NCI-H2171 treated with DMSO at 0.1 percent for 48 hours (cell line): ENCODE data around the gene CNTNAP3.
"Not testable (repeated sequence)": the region's sequence is repeated elsewhere in the genome, so short reads cannot be mapped to it uniquely, and the experiment has no call there.

Experiments
- DNase-seq: peaks from one replicate; lab custom pipeline; 2025; lab: John Stamatoyannopoulos, UW

The CNTNAP3 gene

DNA sequence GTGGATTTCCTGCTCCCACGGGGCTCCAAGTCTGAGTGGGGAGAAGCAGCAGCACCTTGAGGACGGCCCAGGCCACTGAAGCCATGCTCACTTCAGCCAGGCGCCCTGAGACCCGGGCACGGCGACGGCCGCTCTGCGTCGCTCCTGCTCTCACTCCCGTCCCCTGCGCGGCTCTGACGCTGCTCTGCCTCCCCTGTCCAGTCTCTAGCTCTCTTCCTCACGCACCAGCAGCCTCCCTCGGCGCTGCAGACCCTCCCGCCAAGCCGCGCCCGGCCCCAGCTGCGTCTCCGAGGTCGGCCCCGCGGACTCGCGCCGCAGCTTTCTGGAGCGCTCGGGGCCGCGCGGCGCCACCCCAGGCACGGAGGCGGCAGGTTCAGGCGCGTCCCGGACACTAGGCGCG is at the start of gene CNTNAP3:
CNTNAP3 (minus strand) TSS at position 188 of the 400 bp plus-strand sequence; CDS start at position 85, 103 bp downstream.
- DNase-seq, result not testable (repeated sequence)

GRCh38 chr9:39279995-39280394 is 8.0 kb downstream of the CNTNAP3 start:
- not testable (repeated sequence) for DNase-seq

DNA sequence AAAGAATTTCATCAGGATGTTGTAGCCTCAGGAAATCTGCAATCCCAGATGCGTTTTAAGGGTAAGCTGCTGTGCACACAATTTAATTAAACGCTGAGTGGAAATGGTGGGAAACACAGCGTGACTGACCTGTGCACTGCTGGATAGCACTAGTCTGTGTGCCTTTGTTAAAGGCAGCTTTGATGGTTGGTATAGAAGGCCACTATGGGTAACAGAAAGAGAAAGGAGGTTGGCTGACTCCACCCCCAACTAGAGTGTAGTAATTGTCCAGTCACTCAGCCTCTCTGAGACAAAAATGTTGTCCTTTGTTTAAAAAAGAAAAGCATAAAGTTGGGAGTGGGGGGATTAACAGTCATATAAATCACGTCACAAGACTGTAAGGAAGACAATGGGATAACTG is 45.5 kb downstream of the CNTNAP3 start:
- DNase-seq, result not testable (repeated sequence)

GRCh38 chr9:39232130-39232991 is 55.6 kb downstream of the CNTNAP3 start:
- not testable (repeated sequence) for DNase-seq

DNA sequence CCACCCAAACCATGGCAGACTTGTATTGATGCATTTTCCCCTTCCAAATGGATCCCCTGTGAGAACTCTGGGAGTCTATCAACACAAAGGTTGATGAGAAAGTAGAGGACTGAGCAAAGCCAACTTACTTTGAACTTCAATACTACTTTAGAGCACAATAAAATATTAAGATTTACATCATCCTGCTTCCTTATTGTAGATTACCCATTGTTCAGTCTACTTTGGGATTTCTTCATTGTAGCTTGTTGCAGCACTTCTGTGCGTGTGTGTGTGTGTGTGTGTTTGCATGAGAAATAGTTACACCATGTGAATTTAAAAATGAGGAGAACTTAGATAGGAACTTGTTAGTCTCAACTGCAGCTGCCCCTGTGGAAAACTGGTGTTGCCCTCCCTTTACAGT is 72.0 kb downstream of the CNTNAP3 start:
- not testable (repeated sequence) for DNase-seq

GRCh38 chr9:39209773-39210172 is 78.2 kb downstream of the CNTNAP3 start:
- DNase-seq, result not testable (repeated sequence)

- not testable (repeated sequence) for DNase-seq
These were observed 81.3 kb downstream of the CNTNAP3 start for GRCh38 chr9:39206643-39207042.

- DNase-seq, result not testable (repeated sequence)
These were observed 82.1 kb downstream of the CNTNAP3 start for GRCh38 chr9:39205842-39206241.

- DNase-seq, result not testable (repeated sequence)
These were observed 87.6 kb downstream of the CNTNAP3 start for GRCh38 chr9:39200412-39200811.

GRCh38 chr9:39198000-39198709 is 89.8 kb downstream of the CNTNAP3 start:
- not testable (repeated sequence) for DNase-seq

- not testable (repeated sequence) for DNase-seq
These were observed 116.6 kb downstream of the CNTNAP3 start for GRCh38 chr9:39171370-39171769.

DNA sequence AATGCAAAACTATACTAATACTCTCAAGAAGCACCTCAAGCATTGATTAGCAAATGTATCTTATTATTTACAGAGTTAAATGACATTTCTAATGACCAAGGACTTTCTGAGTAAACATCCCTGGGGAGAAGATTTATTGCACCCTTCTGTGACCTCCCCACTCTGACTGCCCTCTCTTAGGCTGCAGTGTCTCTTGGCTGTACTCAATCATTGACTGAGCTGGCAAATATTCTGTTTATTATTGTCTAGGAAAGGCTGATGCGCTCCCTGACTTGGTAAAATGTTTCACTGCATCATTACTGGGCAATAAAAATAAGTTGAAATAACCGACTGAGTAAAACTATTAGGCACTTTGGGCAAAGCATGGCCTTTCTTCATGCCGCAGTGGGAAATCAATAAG is 130.3 kb downstream of the CNTNAP3 start:
- DNase-seq, result not testable (repeated sequence)

DNA sequence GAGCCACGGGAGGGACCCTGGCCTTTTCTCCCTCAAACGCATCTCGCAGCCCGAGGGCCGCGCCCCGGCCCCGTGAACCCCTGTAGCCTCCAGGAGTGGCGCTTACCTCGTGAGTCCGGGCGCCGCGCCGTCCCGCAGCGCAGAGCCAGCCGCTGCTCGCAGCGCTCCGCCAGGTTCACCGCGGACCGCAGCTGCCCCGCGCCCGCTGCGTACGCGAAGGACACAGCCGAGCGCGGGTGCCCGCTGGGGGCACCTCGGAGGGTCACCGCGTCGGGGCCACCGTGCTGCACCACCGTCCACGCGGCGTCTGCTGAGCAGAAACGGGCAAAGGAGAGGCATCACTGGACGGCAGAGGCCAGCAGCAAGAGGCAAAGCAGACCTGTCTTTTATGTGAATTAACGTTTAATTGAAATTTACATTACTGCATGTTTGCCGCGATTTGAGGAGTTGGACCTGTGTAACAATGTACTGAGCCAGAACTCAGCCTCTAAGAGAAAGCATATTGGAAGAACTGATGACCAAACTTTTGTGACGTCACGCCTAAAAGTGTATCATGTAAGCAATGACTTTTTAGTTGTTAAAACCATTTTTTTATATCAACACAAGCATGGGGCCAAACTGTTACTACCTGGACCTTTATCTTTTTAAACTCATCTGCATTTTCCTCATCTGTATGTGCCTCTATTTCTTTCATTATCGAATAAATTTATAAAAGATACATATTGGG is 155.0 kb downstream of the CNTNAP3 start:
- not testable (repeated sequence) for DNase-seq

GRCh38 chr9:39121401-39121800 is 166.6 kb downstream of the CNTNAP3 start:
- DNase-seq, result peak; percentile 28

DNA sequence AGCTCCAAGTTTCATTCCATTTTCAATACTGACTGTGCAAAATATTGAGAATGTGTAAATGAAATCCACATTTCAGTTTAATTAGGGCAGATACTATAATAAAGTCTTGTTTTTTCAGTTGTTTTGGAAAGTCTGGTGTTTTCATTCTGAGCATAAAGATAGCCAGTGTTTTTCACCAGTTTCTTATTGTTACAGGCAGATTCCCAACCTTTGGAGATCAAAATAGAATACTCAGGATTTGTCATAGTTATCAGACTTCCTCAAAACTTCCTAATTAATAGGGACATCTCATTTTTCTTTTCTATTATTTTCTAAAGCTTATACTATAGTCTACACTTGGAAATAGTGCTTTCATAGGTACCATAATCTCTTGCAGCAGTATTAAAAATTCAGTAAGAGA is 176.2 kb downstream of the CNTNAP3 start:
- DNase-seq, result not testable (repeated sequence)

DNA sequence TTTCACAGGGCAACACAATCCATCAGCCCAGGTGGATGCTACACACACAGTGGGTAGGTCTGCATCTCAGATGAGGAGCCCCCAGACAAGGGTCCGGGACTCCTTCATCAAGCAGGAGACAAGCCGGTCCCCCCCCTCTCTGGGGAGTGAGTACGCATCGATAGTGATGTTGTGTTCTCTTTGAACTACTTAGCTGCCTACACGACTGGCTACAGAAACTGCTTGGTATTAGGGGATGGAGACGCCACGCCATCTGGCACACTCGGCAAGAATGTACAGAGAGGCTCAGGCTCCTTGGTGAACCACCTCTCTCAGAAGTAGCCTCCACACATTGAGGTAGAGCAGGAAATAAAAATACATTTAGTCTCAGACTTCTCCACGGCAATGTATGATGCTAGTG is 179.8 kb downstream of the CNTNAP3 start:
- peak; percentile 44 for DNase-seq

DNA sequence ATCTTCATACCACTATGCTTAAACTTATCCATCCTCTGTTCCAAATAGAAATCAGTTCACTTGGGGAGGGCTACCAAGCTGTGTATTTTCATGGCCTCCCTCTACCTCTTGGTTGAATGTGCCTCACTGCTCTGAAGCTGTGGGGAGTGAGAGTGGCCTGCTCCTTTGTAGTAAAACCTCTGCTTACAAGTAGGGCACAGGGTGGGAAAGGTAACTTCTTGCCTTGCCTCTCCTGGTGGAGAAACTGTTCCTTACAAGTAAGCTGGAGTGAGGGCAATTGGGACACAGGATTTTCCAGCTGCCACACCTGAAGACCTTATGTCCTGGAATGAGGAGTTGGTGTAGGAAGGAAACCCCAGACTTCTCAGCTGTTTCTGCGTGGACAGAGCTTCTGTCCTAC is 190.8 kb downstream of the CNTNAP3 start:
- not testable (repeated sequence) for DNase-seq

- not testable (repeated sequence) for DNase-seq
These were observed 202.7 kb downstream of the CNTNAP3 start for GRCh38 chr9:39085311-39085710.

DNA sequence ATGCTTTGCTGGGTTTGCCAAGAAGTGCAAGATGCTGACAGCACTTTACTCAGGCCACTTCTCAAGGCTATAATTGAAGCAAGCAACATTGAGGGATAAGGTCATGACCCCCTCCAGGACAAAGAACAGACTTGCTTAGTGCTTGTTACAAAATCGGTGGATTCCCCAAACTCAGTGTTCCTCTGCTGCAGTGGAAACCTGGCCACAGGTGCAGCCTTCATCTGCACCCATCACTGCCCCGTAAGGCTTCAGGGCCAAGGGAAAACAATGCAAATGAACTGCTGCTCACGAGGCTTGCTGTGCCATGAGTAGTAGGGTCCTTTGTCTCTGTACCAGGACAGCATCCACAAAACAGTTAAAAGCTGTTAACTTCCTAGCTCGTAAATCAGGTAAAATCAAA is 205.4 kb downstream of the CNTNAP3 start:
- not testable (repeated sequence) for DNase-seq

DNA sequence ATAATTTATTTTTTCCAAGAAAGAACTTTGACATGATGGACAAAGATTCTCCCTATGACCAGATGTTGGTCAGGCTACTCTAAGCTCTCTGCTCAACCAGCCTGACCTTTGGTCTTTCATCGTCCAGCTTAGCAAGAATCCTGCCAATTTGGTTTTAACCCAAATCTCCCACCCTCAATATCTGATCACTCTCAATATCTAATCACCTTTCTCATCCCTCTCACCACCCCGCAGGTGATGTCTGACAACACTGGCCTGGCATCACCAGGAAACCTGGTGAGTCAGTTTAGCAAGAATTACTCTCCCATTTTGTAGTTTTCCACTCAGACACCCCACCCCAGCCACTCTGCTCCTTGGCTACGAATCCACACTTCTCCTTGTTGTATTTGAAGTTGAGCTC is 207.9 kb downstream of the CNTNAP3 start:
- not testable (repeated sequence) for DNase-seq

- DNase-seq, result not testable (repeated sequence)
These were observed 209.2 kb downstream of the CNTNAP3 start for GRCh38 chr9:39078621-39079256.

DNA sequence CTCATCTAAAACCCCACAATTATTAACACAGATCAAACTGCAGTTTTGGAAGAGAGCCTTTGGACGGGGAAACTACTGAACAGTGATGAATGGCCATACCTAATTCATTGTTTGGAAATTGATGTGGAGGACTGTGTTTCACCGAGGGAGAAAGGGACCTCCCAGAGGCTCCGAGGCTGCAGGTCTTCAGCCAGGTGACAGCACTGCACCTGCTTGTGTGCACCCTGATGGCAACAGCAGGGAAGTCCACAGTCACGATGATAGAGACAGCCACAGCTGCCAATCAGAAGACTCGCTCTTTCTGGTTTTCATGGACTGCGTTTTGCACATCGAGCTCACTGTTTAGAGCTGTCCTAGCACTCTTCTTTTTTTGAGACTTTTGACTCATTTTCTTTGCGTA is 214.4 kb downstream of the CNTNAP3 start:
- not testable (repeated sequence) for DNase-seq
